ENCODE measurements around the gene CPNE1.

Gene CPNE1

DNA sequence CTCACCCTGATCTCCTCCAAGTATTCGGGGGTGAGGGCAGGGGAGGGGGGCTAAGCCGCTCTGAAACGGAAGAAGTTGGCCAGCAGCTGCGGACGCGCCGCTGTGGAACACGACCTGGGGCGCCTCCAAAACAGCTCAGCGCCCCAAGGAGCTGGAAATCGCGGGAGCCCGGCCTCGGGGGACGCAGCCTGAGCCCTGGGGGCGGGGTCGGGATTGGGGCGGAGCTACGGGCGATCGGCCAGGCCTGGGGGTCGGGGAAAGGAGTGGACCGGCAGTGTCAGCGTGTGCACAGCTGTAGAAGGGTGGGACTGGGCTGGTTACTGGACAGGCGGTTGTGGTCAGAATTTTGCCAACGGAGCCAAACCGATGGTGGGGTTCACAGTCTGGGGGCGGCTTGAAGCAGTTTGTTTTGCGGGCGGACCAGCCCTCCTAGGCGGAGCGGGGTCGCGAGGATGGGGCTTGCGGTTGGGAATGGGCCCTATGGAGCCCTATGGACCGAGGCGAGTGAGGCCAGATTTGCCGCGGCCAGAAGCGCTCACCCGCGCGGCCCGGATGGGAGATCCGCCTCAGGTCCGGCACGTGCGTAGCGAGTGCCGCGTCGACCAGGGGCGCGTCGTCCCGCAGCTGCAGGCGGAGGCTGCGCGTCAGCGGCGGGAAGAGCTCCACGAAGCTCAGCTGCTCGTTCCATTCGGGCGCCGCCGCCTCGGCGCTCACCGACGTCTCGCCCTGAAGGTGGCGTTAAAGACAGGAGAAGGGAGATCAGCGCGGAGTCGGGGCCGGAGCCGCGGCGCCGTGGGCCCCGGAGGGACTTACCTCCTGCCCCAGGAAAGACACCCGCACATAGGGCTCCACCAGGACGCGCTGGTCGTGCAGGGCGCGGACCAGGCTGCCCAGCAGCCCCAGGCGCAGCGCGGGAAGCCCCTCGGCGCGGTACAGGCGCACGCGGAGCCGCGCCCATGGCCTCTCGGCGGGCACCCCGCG is 63.4 kb downstream of the CPNE1 start:
- DNase-seq (ENCODE audit: low read depth in 1 of 2, low spot score in 1 of 2), result peak; percentile 51 to 66

DNA sequence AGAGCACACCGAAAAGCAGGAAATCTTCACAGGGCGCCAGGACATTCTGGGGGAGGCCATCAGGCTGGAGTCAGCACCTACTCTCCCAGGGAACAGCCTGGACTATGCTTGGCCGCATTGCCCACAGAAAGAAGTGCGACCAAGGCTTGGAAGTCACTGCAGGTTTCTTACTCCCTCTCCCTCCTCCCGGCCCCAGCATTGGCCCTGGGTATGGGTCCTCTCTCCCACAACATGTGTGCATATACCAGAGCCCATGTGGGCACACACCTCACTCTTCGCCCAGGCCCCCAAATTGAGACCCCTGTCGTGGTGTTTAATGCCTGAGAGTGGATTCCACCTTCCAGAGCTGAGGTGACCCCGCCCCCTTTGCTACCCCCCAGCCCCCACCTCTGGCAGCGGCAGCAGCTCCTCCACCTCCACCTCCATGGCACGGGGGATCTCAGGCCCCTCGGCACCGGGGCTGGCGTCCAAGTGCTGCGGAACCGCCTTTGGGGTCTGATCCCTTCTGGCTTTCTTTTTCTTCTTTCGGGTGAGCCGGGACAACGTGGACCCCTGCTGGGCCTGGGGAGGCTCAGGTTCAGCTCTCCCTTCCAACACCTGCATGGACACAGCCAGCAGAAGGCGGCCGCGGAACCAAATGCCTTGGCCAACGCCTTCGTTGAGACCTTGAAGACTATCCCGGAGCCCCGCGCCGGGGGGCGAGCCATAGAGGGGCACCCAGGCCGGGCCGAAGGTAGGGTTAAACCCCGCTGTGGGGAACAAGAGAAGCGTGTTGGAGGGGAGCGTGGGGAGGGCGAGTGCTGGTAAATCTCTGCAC is 64.3 kb downstream of the CPNE1 start:
- no peak for DNase-seq (ENCODE audit: low read depth in 1 of 2, low spot score in 1 of 2)

DNA sequence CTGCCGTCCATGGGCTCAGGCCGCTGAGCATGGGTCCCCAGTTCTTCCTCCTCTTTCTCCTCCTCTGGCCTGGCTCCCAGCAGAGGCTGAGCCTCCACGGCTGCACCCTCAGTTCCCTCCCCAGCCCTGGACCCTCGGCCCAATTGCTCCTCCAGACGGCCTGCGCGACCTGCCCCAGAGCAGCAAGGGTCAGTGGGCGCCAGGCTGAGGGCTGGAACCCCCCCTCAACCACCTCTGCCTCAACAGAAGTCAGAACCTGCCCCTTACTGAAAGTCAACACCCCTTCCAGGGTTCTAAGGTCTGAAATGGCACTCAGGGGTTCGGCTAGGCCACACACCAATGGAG is 65.0 kb downstream of the CPNE1 start:
- no peak for DNase-seq (ENCODE audit: low read depth in 1 of 2, low spot score in 1 of 2)

DNA sequence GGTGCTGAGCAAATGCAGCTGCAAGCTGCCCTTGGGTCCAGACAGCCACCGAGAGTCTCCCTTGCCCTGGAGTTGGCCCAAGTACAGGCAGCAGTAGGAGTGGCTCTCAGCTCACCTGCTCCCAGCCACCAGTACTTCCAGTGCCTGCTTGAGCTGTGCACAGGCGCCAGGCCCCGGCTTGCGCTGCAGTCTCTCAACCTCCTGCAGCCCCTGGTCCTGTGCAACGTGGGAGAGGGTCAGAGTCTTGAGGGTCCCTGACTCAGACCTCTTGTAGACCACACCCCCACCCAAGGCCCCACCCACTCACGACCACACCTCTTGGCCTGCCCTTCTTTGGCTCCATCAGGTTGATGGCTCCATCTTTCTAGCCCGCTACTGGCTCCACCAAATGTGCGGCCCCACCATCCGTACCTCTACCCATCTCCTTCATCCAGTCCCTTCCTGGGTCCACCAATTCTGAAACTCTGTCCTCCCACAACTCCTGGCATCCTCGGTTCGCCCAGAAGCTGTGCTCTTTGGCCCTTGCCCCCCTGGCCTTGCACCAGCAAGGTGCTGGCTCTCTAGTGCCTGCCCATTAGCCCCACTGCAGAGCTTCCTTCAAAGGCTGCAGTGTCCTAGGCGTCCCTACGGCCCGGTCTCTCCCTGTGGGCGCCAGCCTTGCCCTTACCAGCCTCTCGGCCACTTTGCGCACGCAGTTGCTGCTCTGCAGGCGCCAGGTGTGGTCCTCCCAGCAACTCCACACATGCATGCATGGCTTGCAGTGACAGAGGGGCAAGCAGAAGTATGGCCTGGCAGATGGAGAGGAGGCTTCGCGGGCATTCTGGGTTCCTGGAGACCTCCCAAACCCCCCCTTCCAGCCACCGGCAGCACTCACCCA is 65.6 kb downstream of the CPNE1 start:
- DNase-seq (ENCODE audit: low read depth in 1 of 2, low spot score in 1 of 2), result no peak

DNA sequence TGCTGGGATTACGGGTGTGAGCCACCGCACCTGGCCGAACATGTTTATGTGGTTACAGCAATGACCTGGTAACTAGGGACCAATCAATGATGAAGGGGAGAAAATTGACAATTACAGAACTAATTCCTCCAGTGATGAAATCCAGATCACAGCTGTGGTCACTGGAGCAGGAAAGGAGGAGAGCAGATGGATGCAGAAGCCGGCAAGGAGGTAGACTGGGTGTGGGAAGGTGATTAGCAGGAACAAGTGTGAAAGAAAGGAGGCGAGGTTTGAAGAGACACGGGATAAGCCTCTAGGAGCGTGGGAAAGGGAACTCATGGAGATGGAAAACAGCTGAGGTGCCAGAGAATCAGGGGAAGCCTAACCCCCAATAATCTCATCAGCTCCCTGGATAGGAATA is 66.2 kb downstream of the CPNE1 start:
- no peak for DNase-seq (ENCODE audit: low read depth in 1 of 2, low spot score in 1 of 2)

DNA sequence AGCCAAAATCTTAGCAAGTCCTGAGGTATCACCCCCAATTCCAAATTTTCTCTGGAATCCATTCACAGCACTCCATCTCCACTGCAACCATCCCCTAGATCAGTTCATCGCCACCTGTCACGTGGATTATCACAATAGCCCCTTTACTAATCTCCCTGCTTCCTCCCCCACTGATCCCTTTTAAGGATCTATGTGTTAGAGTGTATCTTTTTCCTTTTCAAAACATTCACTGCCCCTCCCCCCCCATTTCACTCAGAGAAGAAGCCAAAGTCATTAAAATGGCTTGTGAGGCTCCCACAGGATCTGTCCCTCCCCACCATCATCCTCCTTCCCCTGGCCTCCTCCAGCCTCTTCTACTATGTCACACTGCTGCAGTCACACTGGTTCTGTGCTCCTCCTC is 67.5 kb downstream of the CPNE1 start:
- no peak for DNase-seq (ENCODE audit: low read depth in 1 of 2, low spot score in 1 of 2)

GRCh38 chr20:35595901-35596300 is 68.8 kb downstream of the CPNE1 start:
- DNase-seq (ENCODE audit: low read depth in 1 of 2, low spot score in 1 of 2), result no peak

DNA sequence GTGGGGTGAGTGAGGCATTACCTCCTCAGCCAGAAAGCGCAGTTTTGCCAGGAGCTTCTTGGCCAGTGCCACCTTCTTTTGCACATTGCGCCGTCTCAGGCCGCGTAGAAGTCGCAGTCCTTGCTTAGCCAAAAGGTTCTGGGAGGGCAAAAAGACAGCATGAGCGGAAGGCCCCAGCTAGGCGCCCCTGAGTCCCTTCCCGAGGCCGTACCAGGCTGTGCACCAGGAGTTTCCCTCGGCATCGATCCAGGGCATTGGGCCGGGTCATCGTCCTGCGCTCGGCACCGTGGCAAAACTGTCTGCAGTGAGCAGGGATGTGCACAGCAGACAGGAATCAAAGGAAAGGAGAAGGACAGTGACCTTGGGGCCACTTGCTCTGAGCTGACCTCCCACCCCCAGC is 69.2 kb downstream of the CPNE1 start:
- no peak for DNase-seq (ENCODE audit: low read depth in 1 of 2, low spot score in 1 of 2)

- no peak for DNase-seq (ENCODE audit: low read depth in 1 of 2, low spot score in 1 of 2)
Observed at GRCh38 chr20:35592339-35592974, 72.2 kb downstream of the CPNE1 start.

GRCh38 chr20:35588397-35588796 is 76.3 kb downstream of the CPNE1 start:
- DNase-seq (ENCODE audit: low read depth in 1 of 2, low spot score in 1 of 2), result no peak

GRCh38 chr20:35587436-35587835 is 77.3 kb downstream of the CPNE1 start:
- no peak for DNase-seq (ENCODE audit: low read depth in 1 of 2, low spot score in 1 of 2)

- no peak for DNase-seq (ENCODE audit: low read depth in 1 of 2, low spot score in 1 of 2)
Observed at GRCh38 chr20:35586751-35587425, 77.8 kb downstream of the CPNE1 start.

- no peak for DNase-seq (ENCODE audit: low read depth in 1 of 2, low spot score in 1 of 2)
Observed at GRCh38 chr20:35583636-35584560, 80.8 kb downstream of the CPNE1 start.

- DNase-seq (ENCODE audit: low read depth in 1 of 2, low spot score in 1 of 2), result no peak
Observed at GRCh38 chr20:35582741-35583404, 81.8 kb downstream of the CPNE1 start.

GRCh38 chr20:35582131-35582530 is 82.6 kb downstream of the CPNE1 start:
- DNase-seq (ENCODE audit: low read depth in 1 of 2, low spot score in 1 of 2), result no peak

GRCh38 chr20:35579196-35579595 is 85.5 kb downstream of the CPNE1 start:
- DNase-seq (ENCODE audit: low read depth in 1 of 2, low spot score in 1 of 2), result no peak

GRCh38 chr20:35578469-35578868 is 86.2 kb downstream of the CPNE1 start:
- no peak for DNase-seq (ENCODE audit: low read depth in 1 of 2, low spot score in 1 of 2)

DNA sequence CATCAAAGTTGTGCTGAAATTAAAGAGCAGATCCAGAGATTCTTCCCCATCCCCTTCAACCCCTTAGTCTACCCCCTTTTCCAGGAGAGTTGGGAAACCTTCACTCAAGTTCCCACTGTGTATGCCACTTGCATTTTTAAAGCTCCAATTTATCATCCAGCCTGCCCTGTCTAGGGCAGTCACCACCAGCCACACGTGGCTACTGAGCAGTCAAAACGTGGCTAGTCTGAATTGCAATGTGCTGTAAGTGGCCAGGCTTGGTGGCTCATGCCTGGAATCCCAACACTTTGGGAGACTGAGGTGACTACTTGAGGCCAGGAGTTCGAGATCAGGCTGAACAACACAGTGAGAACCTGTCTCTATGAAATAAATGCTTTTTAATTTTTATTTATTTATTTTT is 87.9 kb downstream of the CPNE1 start:
- no peak for DNase-seq (ENCODE audit: low read depth in 1 of 2, low spot score in 1 of 2)
